Measurements from ENCODE around the gene HMCN2.

DNA sequence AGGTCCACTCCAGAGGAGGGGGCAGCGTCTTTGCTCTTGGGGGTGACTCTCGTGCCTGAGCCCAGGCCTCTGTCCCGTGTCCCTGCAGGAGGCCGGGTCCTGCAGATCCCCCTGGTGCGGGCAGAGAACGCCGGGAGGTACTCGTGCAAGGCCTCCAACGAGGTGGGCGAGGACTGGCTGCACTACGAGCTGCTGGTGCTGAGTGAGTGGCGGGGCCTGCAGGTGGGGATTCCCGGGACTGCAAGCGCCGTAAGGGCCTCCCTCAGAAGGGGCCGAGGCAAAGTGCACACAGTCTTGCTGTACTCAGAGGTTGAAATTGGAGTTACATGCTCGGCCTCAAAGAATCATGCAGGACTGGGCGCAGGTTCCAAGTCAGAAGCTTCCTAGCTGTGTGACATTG, 116.5 kb downstream of the HMCN2 start:
- TF ChIP-seq, protein P1, sequence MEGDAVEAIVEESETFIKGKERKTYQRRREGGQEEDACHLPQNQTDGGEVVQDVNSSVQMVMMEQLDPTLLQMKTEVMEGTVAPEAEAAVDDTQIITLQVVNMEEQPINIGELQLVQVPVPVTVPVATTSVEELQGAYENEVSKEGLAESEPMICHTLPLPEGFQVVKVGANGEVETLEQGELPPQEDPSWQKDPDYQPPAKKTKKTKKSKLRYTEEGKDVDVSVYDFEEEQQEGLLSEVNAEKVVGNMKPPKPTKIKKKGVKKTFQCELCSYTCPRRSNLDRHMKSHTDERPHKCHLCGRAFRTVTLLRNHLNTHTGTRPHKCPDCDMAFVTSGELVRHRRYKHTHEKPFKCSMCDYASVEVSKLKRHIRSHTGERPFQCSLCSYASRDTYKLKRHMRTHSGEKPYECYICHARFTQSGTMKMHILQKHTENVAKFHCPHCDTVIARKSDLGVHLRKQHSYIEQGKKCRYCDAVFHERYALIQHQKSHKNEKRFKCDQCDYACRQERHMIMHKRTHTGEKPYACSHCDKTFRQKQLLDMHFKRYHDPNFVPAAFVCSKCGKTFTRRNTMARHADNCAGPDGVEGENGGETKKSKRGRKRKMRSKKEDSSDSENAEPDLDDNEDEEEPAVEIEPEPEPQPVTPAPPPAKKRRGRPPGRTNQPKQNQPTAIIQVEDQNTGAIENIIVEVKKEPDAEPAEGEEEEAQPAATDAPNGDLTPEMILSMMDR (IDR thresholded peaks at IDR 0.05), result no peak
- no peak for TF ChIP-seq POLR2AphosphoS5 (IDR thresholded peaks at IDR 0.05)

Measured in prostate gland (tissue), 2 donors.